Neural cell (in vitro differentiated cells): ENCODE results near the gene BHMT2.

Source experiments
- EP300 ChIP-seq: fragments of 450-650 bp; conservative IDR thresholded peaks from 2 replicates; pipeline ENCODE4 v1.6.1; 2014; ENCODE audit warnings: antibody characterized with exemption, mild to moderate bottlenecking, moderate library complexity; ENCODE audit not compliant: poor library complexity, severe bottlenecking
- EZH2 ChIP-seq: fragments of 200-600, 300-800 bp; shearing (Covaris generic), sonication (generic); IDR thresholded peaks from 2 replicates; pipeline ENCODE4 v1.6.1; 2014; ENCODE audit warnings: antibody characterized with exemption, low read length, borderline replicate concordance, mild to moderate bottlenecking; ENCODE audit not compliant: insufficient read depth, poor library complexity, severe bottlenecking
- MXI1 ChIP-seq: fragments of 450-650 bp; conservative IDR thresholded peaks from 2 replicates; pipeline ENCODE4 v1.6.1; 2014; ENCODE audit warnings: antibody characterized with exemption, mild to moderate bottlenecking; ENCODE audit not compliant: poor library complexity, severe bottlenecking
- POLR2AphosphoS5 ChIP-seq: IDR thresholded peaks from 2 replicates; pipeline ENCODE4 v1.6.1; 2012
- RAD21 ChIP-seq: fragments of 450-650 bp; conservative IDR thresholded peaks from 2 replicates; pipeline ENCODE4 v1.6.1; 2014; ENCODE audit warnings: antibody characterized with exemption, mild to moderate bottlenecking, moderate library complexity
- SMC3 ChIP-seq: fragments of 450-650 bp; conservative IDR thresholded peaks from 2 replicates; pipeline ENCODE4 v1.6.1; 2014; ENCODE audit warnings: antibody characterized with exemption, mild to moderate bottlenecking, moderate library complexity; ENCODE audit not compliant: poor library complexity
- TAF1 ChIP-seq: IDR thresholded peaks from 2 replicates; pipeline ENCODE4 v1.6.1; 2012; ENCODE audit warnings: low read depth
- TF ChIP-seq, protein P1 (sequence below): fragments of 450-650 bp; IDR thresholded peaks from 2 replicates; pipeline ENCODE4 v1.5.1; 2014; ENCODE audit warnings: antibody characterized with exemption, mild to moderate bottlenecking, moderate library complexity; ENCODE audit not compliant: poor library complexity, severe bottlenecking
- TF ChIP-seq, protein P2 (sequence below): IDR thresholded peaks from 2 replicates; pipeline ENCODE4 v1.6.1; 2012; ENCODE audit warnings: borderline replicate concordance

DNA sequence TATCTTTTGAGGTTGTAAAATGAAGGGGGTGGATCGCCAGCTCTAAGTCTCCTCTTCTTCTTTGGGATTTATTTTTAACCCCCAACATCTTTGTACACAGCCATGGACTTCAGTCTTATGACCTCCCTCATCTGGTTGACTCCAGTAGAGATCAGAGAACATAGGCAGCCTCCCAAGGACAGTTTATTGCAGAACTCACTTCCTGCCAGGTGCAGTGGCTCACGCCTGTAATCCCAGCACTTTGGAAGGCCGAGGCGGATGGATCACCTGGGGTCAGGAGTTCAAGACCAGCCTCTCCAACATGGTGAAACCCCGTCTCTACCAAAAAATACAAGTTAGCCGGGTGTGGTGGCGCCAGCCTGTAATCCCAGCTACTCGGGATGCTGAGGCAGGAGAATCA, 39.2 kb downstream of the BHMT2 start:
- TF ChIP-seq, protein P1, sequence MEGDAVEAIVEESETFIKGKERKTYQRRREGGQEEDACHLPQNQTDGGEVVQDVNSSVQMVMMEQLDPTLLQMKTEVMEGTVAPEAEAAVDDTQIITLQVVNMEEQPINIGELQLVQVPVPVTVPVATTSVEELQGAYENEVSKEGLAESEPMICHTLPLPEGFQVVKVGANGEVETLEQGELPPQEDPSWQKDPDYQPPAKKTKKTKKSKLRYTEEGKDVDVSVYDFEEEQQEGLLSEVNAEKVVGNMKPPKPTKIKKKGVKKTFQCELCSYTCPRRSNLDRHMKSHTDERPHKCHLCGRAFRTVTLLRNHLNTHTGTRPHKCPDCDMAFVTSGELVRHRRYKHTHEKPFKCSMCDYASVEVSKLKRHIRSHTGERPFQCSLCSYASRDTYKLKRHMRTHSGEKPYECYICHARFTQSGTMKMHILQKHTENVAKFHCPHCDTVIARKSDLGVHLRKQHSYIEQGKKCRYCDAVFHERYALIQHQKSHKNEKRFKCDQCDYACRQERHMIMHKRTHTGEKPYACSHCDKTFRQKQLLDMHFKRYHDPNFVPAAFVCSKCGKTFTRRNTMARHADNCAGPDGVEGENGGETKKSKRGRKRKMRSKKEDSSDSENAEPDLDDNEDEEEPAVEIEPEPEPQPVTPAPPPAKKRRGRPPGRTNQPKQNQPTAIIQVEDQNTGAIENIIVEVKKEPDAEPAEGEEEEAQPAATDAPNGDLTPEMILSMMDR, result no peak
- TF ChIP-seq POLR2AphosphoS5, result no peak
- TF ChIP-seq EP300, result no peak
- TF ChIP-seq EZH2, result no peak
- no peak for TF ChIP-seq RAD21
- no peak for TF ChIP-seq SMC3
- TF ChIP-seq MXI1, result no peak
- no peak for TF ChIP-seq TAF1
- TF ChIP-seq, protein P2, sequence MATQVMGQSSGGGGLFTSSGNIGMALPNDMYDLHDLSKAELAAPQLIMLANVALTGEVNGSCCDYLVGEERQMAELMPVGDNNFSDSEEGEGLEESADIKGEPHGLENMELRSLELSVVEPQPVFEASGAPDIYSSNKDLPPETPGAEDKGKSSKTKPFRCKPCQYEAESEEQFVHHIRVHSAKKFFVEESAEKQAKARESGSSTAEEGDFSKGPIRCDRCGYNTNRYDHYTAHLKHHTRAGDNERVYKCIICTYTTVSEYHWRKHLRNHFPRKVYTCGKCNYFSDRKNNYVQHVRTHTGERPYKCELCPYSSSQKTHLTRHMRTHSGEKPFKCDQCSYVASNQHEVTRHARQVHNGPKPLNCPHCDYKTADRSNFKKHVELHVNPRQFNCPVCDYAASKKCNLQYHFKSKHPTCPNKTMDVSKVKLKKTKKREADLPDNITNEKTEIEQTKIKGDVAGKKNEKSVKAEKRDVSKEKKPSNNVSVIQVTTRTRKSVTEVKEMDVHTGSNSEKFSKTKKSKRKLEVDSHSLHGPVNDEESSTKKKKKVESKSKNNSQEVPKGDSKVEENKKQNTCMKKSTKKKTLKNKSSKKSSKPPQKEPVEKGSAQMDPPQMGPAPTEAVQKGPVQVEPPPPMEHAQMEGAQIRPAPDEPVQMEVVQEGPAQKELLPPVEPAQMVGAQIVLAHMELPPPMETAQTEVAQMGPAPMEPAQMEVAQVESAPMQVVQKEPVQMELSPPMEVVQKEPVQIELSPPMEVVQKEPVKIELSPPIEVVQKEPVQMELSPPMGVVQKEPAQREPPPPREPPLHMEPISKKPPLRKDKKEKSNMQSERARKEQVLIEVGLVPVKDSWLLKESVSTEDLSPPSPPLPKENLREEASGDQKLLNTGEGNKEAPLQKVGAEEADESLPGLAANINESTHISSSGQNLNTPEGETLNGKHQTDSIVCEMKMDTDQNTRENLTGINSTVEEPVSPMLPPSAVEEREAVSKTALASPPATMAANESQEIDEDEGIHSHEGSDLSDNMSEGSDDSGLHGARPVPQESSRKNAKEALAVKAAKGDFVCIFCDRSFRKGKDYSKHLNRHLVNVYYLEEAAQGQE, result no peak
